Measurements from ENCODE around the gene MB.
"Not testable (repeated sequence)": the region's sequence is repeated elsewhere in the genome, so short reads cannot be mapped to it uniquely, and the experiment has no call there.

The MB gene

DNA sequence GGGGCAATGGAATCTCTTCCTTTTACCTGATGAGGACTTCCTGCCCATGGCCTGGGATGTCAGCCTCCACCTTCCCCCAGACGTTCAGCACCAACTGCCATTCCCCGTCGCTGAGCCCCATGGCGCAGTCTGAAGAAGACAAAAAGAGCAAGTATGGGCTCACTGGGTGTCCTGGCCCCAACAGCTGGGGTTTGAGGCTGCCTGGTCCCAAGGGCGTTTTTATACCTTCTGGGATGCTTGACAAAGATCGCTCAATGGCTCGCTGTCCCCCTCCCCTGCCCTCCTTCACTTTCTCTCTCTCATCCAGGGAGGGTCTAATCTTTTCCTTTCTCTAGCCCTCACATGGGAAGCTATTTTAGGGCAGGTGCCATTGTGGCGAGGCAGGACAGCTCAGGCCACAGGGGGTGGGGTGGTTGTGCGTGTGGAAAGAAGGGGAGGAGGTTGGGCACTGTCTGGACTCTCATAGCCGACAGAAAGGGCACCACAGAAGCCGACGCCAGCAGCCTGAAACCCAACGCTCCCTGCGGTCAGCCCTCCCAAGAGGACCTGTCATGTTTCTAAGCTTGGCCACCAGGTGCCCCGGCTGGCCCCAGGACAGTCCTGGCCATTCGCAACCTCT lies at the start of gene MB:
Gene MB, minus strand, starts transcription at position 193 of the 619 bp plus-strand sequence. Its CDS starts 72 bp downstream, at position 121.
- DNase-seq (ENCODE audit: low read depth in 1 of 2, low spot score in 1 of 2), result no peak

DNA sequence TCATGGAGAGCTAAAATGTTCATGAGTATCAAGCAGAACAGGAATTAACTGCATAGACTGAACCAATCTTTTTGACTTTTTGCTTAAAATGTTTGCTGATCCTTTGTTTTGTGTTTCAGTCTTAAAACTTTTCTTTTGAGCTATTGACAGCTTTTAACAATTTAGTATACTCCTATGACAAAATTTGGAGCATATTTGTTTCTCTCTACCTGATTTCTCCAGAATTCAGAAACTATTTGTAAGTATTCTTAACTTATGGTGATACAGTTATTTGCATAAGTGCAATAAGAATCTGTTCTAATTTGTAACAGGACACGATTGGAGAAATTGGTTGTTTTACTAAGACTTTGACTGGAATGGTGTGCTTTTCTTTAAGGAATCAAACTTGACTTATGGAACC lies 49.6 kb upstream of the MB start:
- not testable (repeated sequence) for DNase-seq (ENCODE audit: low read depth in 1 of 2, low spot score in 1 of 2)

DNA sequence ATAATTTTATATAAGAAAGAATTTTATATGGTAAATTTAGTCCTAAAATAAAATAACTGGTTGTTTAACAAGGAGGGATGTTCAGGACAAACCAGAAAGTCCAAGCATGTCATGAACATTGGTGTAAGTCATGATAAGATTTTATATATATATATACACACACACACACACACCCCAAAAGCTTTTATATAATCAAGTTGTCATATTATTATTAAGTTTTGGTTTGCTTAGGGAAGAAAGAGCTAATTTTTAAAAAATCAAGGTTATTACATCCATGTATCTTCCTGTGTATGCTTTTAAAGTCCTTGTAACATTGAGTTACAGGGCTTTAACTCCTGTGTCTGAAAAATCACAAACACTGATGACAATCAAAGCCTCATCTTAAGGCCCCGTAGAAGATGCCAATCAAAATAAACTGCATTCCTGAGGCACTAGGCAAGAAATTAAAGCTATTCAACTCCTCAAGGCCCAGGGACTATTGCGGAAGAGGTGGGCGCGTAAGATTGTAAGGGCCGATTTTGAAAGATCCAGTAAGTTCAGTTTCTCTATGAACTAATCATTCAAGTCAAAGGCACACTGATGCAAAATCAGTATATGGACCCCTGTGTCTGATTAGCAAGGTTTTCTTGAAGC lies 47.9 kb upstream of the MB start:
- DNase-seq (ENCODE audit: low read depth in 1 of 2, low spot score in 1 of 2), result no peak

DNA sequence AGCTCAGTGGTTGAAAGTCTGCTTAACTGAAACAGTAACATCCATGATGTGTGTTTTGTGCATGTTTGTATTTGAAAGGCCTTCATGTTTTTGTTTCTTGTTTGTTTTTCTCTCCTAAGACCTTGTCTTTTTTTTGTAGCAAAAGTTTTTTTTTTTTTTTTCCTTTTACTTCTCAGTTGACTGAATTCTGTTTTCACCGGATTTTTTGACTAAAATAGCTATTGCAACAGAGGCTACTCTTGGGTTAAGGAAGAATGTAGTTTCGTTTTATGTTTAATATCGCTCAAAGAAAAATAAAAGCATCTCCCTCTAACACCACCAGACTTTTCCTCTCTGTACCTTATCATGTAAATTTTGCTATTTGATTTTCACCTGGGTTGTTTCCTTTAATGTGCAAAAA lies 46.2 kb upstream of the MB start:
- DNase-seq (ENCODE audit: low read depth in 1 of 2, low spot score in 1 of 2), result no peak

DNA sequence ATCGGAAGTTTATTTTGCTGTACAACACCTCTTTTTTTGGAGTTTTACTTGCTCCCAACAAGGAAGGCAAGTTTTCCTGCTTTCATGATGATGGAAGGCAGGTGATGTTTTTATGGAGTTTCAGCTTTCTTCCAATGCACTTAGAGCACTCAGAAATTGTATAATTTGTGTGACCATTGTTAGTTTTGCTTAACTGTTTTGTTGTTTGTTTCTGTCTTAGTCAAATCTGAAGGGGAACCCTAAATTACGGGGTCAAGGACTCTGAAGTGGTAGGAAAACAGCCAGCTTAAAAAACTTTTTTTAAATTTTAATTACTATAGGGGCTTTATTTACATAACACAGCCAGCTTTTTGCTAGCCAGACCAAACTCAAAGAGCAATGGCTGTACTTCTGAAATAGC lies 45.8 kb upstream of the MB start:
- no peak for DNase-seq (ENCODE audit: low read depth in 1 of 2, low spot score in 1 of 2)

DNA sequence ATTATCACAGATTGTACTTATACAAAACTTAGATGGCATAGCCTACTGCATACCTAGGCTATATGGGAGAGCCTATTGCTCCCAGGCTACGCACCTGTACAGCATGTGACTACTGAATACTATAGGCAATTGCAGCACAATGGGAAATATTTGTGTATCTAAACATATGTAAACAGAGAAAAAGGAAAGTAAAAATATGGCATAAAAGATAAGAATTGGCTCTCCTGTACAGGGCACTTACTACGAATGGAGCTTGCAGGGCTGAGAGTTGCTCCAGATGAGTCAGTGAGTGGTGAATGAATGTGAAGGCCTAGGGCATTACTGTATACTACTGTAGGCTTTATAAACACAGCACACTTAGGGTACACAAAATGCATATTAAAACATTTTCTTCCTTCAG lies 44.3 kb upstream of the MB start:
- DNase-seq (ENCODE audit: low read depth in 1 of 2, low spot score in 1 of 2), result no peak

DNA sequence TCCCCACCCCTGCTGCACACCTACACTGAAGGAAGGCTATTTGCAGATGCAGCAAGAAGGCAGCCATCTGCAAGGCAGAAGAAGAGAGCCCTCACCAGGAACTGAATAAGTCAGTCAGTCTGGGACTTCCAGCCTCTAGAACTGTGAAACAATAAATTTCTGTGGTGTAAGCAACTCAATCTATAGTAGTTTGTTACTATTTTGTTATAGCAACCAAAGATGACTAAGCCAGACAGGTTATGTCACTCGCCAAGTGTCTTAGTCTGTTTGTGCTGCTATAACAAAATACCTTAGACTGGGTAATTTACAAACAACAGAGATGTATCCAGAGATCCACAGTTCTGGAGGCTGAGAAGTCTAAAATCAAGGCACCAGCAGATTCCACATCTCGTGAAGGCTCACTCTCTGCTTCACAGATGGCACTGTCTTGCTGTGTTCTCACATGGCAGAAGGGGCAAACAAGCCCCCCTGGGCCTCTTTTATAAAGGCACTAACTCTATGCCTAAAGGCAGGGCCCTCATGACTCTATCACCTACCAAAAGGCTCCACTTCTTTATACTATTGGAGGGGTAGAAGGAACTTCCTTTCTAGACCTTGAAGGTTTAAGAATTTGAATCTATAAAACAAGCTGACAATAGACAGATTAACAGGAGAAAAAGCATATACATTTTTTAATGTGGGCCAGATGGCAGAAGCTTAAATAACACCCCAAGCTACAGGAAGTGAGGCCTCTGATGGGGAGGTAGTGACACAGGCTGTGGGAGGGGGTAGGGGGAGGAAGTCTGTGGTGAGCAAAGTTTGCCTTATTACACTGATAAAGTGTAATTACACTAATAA lies 43.4 kb upstream of the MB start:
- peak; percentile 27 to 34 for DNase-seq (ENCODE audit: low read depth in 1 of 2, low spot score in 1 of 2)

DNA sequence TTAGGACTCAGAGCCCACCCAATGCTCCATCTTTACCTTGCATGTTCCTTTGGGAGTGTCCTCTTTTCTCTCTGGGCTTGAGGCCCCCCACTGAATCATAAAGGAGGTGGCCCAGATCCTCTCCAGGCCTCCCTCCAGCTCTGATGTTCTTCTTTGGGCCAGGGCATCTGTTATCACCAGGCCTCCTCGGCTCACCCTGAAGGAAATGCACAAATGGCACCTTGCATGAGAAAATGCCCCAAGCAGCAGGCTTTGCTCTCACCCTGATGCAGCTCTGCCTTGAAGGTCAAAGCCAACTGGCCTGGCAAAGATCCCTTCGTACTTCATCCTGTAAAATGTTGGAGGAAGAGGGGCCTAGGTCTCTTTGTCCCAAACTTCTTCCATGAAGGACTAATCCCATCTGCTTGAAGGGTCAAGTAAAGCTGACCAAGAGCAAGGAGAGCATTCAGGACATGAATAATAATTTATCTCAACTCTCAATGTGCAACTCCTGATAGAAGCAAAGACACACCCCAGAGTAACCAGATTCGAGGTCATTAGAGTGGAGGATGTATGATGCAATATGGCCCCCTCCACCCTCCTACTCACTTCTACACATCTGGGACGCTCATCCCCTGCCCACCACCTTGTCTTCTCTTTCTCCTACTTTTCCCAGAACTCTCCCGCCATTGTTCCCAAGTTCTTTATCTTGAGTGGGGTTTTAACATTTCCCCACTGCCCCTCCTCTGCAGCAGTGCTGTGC lies 40.6 kb upstream of the MB start:
- DNase-seq (ENCODE audit: low read depth in 1 of 2, low spot score in 1 of 2), result no peak

DNA sequence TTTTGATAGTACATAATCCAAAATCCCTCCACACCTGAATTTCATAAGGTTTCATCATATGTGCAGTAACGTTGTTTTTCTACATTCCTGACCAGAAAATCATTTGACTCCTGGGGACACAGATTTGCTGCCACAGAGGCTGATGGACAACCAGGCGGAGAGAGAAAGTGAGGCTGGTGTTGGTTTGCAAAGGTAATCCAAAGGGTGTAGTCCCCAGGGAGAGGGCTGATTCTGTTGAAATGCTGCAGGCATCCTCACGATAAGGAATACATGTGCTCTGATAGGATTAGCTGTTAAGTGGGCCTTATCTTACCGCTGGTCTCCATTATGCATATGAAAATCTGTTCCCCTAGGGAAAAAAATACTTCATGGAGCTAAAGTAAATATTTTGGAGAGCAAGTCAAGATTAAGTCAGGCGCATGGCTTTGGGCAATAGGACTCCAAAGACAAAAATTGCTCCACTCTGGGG lies 39.2 kb upstream of the MB start:
- no peak for DNase-seq (ENCODE audit: low read depth in 1 of 2, low spot score in 1 of 2)

DNA sequence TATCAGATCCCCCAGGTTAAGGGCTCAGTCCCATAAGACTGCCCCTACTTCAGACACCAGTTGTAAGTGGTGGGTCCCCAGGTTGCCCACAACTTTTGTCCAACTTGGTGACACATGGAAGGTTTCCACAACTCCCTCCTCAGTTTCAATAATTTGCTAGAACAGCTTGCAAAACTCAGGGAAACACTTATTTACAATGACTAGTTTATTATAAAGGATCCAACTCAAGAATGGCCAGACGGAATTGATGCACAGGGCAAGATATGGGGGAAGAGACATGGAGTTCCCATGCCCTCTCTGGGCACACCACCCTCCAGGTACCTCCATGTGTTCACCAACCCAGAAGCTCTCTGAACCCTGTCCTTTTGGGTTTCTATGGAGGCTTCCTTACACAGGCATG lies 36.7 kb upstream of the MB start:
- DNase-seq (ENCODE audit: low read depth in 1 of 2, low spot score in 1 of 2), result no peak

DNA sequence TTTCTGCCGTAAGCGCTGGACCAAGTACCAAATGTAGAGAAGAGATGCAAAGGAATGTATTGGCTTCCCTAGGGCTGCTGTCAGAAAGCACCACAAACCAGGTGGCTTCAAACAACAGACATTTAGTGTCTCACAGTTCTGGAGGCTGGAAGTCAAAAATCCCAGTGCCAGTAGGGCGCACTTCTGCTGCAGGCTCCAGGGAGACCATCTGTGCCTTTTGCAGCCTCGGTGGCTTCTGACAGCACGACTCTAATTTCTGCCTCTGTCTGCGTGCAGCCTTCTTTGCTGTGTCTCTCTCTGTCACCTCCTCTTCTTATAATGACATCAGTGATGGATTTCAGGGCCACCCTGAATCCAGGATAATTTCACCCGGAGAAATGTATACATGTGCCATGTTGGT lies 34.0 kb upstream of the MB start:
- DNase-seq (ENCODE audit: low read depth in 1 of 2, low spot score in 1 of 2), result no peak

DNA sequence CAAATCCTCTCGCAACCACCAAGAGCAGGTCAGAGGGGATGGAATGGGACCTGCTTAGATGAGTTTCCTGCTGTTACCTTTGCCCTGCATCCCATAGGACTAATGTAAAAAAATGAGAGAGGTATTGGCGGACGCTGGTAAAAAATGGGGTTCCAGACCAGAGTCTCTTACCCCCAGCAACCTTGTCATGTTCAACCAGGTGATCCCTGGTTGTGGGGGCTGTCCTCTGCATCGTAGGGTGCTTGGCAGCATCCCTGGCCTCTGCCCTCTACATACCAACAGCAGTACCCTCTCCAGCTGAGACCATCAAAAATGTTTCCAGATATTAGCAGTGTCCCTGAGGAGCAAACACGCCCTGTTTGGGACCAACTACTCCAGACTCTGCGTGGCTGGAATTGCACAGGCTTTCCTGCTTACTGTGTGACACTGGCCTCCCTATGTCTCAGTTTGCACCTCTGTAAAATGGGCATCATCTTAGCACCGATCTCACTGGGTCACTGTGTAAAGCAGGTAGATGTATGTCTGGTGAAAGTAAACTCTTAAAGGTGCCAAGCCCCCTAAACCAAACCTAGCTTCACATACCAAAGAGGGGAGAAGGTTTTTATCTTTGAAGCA lies 32.6 kb upstream of the MB start:
- no peak for DNase-seq (ENCODE audit: low read depth in 1 of 2, low spot score in 1 of 2)

DNA sequence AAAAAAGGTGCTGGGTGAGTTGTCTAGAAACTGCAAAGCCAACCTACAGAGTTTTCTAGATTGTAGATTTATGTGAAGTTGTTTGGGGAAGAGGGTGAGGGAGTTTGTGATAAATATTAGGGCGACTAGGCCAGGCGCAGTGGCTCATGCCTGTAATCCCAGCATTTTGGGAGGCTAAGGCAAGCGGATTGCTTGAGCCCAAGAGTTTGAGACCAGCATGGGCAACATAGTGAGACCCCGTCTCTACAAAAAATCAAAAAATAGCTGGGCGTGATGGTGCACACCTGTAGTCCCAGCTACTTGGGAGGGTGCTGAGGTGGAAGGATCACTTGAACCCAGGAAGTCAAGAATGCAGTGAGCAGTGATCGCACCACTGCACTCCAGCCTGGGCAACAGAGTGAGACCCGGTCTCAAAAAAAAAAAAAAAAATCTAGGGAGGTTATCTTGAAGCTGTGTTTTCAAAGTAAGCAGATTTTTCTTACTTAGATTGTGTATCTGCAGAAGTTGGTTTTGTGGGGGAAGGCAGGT lies 32.0 kb upstream of the MB start:
- DNase-seq (ENCODE audit: low read depth in 1 of 2, low spot score in 1 of 2), result no peak

DNA sequence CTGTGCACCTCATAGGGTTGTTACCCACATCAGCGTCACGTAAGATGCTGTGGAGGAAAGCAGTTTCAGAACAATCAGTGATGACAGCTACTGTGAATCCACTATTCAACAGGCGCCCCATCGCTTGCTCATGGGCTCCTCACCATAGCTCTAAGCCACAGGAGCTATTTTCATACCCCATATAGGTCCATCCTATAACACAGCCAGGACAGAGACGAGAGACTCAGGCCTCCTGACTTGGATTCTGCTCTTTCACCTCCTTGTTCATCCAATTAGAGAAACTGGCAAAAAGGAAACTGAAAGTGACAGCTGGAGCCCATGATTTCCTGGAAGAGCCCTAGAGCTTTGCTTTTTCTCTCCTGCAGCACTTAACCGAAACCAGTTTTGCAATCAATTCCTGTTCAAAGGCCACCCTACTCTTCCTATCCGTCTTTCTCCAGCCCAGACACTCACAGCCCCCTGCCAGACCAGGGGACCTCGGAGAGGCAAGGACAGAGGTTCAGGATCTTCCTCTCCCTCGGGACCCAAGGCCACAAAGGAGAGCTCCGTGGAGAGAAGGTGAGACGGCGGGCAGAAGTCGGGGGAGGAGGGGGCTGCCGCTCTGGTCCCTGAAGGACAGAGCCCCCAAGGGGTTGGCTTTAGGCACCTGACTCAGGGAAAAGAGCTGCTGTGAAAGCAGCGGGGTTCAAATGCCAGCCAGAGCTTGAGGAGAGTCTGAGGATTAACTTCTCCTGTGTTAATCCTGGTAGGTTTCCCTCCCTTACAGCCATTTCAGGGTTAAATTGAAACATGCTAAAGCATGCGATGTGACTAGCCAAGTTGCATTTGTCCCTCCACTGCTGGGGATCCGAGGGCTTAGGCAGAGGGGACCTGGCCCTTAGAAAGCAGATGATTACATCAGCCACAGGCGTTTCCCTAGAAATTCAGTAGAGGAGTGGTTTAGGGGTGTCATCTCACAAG lies 31.2 kb upstream of the MB start, which contains the start of gene APOL6:
Gene APOL6, plus strand, starts transcription at position 381 of the 960 bp plus-strand sequence. CDS start 7,980 bp downstream, outside the sequence.
- DNase-seq (ENCODE audit: low read depth in 1 of 2, low spot score in 1 of 2), result peak in 1 of 2 donors; percentile 44

DNA sequence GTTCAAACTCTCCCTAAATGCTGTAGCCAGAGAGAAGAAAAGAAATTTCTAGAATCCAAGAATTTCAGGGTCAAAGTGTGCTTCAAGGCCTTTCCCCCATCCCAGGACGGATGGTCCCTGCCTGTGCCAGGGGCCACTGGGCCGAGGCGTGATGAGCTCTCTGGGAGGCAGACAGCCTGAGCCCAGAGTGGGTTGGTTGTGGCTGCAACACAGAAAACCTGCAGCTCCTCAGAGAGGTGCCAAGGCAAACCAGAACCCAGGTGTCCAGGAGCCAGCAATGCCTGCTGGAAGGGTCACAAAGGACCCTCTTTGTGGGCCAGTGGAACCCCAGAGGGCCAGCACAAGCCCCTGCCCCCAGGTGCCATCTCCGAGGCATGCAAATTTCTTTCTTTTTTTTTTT lies 28.5 kb upstream of the MB start:
- DNase-seq (ENCODE audit: low read depth in 1 of 2, low spot score in 1 of 2), result no peak

DNA sequence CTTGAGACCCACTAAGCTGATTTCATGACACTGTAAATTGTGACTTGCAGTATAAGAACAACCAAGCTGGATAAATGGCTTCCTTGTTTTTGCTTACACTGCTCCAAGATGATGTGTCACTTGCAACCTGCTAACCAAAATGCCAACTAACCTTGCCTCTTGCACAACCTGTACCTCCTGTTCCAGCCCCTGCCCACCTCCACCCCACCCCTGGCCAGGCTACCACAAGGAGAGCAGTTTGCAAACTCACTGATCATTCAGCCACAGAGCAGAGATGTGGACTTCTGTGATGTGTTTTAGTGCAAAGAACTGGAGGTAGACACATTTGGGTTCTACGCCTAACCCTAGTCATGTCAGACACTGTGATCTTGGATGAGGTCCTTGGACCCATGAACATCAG lies 26.9 kb upstream of the MB start:
- DNase-seq (ENCODE audit: low read depth in 1 of 2, low spot score in 1 of 2), result no peak

DNA sequence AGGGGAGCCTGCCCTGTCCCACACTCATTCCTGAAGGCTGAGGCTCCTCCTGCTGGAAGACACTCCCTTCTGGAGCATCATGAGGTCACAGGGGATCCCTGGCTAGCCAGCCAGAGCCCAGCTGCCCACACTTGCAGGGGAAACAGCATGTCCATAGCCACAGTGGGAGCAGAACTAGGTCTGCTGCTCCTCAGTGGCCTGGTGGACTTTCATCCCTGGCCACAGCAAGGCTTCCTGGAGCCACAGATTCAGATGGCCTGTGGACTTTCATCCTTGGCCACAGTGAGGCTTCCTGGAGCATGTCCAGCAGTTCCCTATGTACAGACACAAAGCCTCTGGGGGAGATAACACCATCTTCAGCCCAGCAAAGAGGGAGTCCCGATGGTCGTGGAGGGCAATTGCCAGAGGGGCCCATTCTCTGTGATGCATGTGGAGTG lies 25.2 kb upstream of the MB start:
- no peak for DNase-seq (ENCODE audit: low read depth in 1 of 2, low spot score in 1 of 2)

DNA sequence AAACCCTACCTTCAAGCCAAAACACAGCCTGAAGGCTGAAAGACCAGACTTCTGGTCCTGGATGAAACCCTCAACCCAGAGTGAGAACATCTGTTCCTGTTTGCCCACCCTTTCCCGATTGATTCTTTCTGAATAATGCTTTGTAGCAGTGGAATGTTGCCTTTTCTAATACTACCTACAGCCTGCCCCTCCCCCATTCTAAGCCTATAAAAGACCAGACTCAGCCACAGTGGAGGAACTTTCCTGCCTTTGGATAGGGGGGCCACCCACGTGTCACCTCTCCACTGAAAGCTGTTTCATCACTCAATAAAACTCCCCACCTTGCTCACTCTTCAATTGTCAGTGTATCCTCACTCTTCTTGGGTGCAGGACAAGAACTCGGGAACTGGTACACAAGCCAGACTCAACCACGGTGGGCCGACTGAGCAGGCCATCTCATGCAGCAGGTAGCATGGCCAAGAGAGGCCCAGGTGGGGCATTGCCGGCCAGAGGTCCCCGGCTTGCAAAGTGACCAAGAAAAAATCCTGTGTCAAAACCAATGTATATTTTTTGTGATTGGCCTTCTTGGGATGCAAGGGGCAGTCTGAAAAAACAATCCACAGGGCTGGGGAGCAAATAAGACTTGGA lies 24.5 kb upstream of the MB start:
- no peak for DNase-seq (ENCODE audit: low read depth in 1 of 2, low spot score in 1 of 2)

DNA sequence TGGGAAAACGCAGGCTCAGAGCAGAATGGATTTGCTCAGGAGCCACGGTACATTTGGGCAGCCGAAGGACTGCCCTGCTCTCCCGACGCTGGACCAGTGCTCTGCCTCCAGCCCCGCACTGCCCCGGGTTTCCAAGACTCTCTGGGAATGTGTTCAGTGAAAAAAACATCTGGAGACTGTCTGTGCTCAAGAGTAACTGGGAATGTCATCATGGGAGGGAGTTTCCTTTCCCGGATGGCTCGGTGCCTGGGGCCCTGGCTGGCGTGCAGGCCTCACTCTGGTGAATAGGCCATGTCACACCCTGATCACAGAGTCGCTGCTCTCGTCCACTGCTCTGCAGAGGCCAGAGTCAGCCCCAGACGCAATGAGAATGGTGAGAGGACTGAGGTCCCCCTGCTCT lies 21.3 kb upstream of the MB start:
- no peak for DNase-seq (ENCODE audit: low read depth in 1 of 2, low spot score in 1 of 2)

All from activated T-helper 1 cell treated with anti-CD3 and anti-CD28 coated beads, Interleukin-2, amount 50 U/mL, for 16 hours (primary cell).